ENCODE data around the gene OR1I1. TPM values are rescaled to one million over a fixed set of nuclear protein-coding genes. Genes with fewer than 3 reads are reported as not detected.

Gene OR1I1
- total RNA-seq, 4 donors from 2014 or later: not detected

GRCh38 chr19:15108145-15108844 is 26.3 kb downstream of the OR1I1 start:
- H3K4me3 ChIP-seq: peak overlapping the region; percentile 76 to 99 (median 94)
- peak overlapping the region; percentile 94 to 96 (median 96) for H3K27ac ChIP-seq (replicated peaks in 1 of 4)
- 11% methylated on average over 5 of the region's 10 CpGs for WGBS
- H3K9me3 ChIP-seq: peaks cover 0 to 15% (median 13%) of the 10 kb centered on the region in 4 donors
- no peaks in the 10 kb centered on the region for H3K27me3 ChIP-seq
- H3K36me3 ChIP-seq: peaks cover 29 to 46% (median 44%) of the 10 kb centered on the region in 4 donors
- TF ChIP-seq CTCF (IDR thresholded peaks at IDR 0.05) (no peak), POLR2A (IDR thresholded peaks at IDR 0.05; ENCODE audit: low read depth) (no peak), EP300 (IDR thresholded peaks at IDR 0.05) (no peak), POLR2AphosphoS5 (IDR thresholded peaks at IDR 0.05) (no peak)
- intact Hi-C loops (cut with DNase I): loop anchor here (10.0 kb wide), 1 partner anchor 347 kb away; no protein-coding TSS in a partner anchor
- no peak for DNase-seq (ENCODE audit: extremely low spot score)
- H3K4me1 ChIP-seq: peaks cover 11 to 31% (median 24%) of the 10 kb centered on the region in 4 donors

- no peak for DNase-seq (ENCODE audit: extremely low spot score)
- no peaks in the 10 kb centered on the region for H3K27me3 ChIP-seq
- H3K36me3 ChIP-seq: peaks cover 35 to 54% (median 52%) of the 10 kb centered on the region in 4 donors
- peak overlapping the region in 3 of 4 donors; percentile 76 to 99 (median 91) for H3K4me3 ChIP-seq
- peak overlapping the region; percentile 94 to 96 (median 96) for H3K27ac ChIP-seq (replicated peaks in 1 of 4)
- no peak for TF ChIP-seq EP300 (IDR thresholded peaks at IDR 0.05)
- TF ChIP-seq POLR2AphosphoS5 (IDR thresholded peaks at IDR 0.05): no peak
- no peak for TF ChIP-seq POLR2A (IDR thresholded peaks at IDR 0.05; ENCODE audit: low read depth)
- TF ChIP-seq CTCF (IDR thresholded peaks at IDR 0.05): no peak
- peaks cover 0 to 7% (median 5%) of the 10 kb centered on the region in 4 donors for H3K9me3 ChIP-seq
- H3K4me1 ChIP-seq: peaks cover 11 to 33% (median 27%) of the 10 kb centered on the region in 4 donors
- intact Hi-C loops (cut with DNase I): loop anchor here (10.0 kb wide), 1 partner anchor 346 kb away; no protein-coding TSS in a partner anchor
- 82% methylated on average over 12 of the region's 21 CpGs for WGBS
These were observed 27.1 kb downstream of the OR1I1 start for GRCh38 chr19:15108845-15109767.

- Histone ChIP-seq H3K36me3 (peaks cover 37 to 62% (median 58%) of the 10 kb centered on the region in 4 donors), H3K27ac (replicated peaks in 1 of 4) (no peak overlapping the region), H3K4me3 (no peak overlapping the region), H3K4me1 (peaks cover 15 to 41% (median 34%) of the 10 kb centered on the region in 4 donors), H3K9me3 (no peaks in the 10 kb centered on the region), H3K27me3 (no peaks in the 10 kb centered on the region)
- intact Hi-C loops (cut with DNase I): loop anchor here (10.0 kb wide), 1 partner anchor 345 kb away; no protein-coding TSS in a partner anchor
- no peak for DNase-seq (ENCODE audit: extremely low spot score)
- TF ChIP-seq POLR2AphosphoS5 (IDR thresholded peaks at IDR 0.05): no peak
- 90% methylated on average over 25 of the region's 49 CpGs for WGBS
These were observed 27.9 kb downstream of the OR1I1 start for GRCh38 chr19:15109768-15110417.

- Histone ChIP-seq H3K9me3 (no peaks in the 10 kb centered on the region), H3K27ac (replicated peaks in 1 of 4) (no peak overlapping the region), H3K36me3 (peaks cover 37 to 67% (median 60%) of the 10 kb centered on the region in 4 donors), H3K4me3 (no peak overlapping the region), H3K4me1 (peaks cover 20 to 46% (median 40%) of the 10 kb centered on the region in 4 donors), H3K27me3 (no peaks in the 10 kb centered on the region)
- intact Hi-C loops (cut with DNase I): no loop called here
- TF ChIP-seq CTCF (IDR thresholded peaks at IDR 0.05): no peak
- 91% methylated on average over 7 of the region's 17 CpGs for WGBS
- DNase-seq (ENCODE audit: extremely low spot score): no peak
These were observed 28.4 kb downstream of the OR1I1 start for GRCh38 chr19:15110418-15110815.
